Measurements from ENCODE around the gene TMEM212. TPM values are rescaled to one million over a fixed set of nuclear protein-coding genes. Genes with fewer than 3 reads are reported as not detected.

Gene TMEM212
- total and polyA plus RNA-seq, 2 of the 13 experiments (the other 11 are each of a cell fraction or from before 2014, with no cell fraction given) = not detected

- TF ChIP-seq ZNF576 (CRISPR knock-in tag; IDR thresholded peaks at IDR 0.05) (no peak), ZNF691 (CRISPR knock-in tag; IDR thresholded peaks at IDR 0.05; ENCODE audit: borderline replicate concordance, low read depth) (no peak), TCF12 (IDR thresholded peaks at IDR 0.05) (no peak), TCF12 (CRISPR knock-in tag; IDR thresholded peaks at IDR 0.05) (no peak), ARNT (IDR thresholded peaks at IDR 0.05) (no peak), THYN1 (CRISPR knock-in tag; IDR thresholded peaks at IDR 0.05; ENCODE audit: borderline replicate concordance, low read depth) (no peak), ZNF614 (CRISPR knock-in tag; IDR thresholded peaks at IDR 0.05; ENCODE audit: borderline replicate concordance) (no peak), DNMT1 (CRISPR knock-in tag; IDR thresholded peaks at IDR 0.05) (no peak), ZNF260 (CRISPR knock-in tag; IDR thresholded peaks at IDR 0.05; ENCODE audit: borderline replicate concordance, low read depth) (no peak), MTERF4 (CRISPR knock-in tag; IDR thresholded peaks at IDR 0.05) (0 out of 2 replicates have a peak, but pooled peaks have one; percentile 24), ZNF383 (CRISPR knock-in tag; IDR thresholded peaks at IDR 0.05; ENCODE audit: borderline replicate concordance) (no peak), GABPA (IDR thresholded peaks at IDR 0.05; ENCODE audit: low read depth, low read length) (no peak), GABPA (CRISPR knock-in tag; IDR thresholded peaks at IDR 0.05; ENCODE audit: low read depth) (no peak), PHF21A (CRISPR knock-in tag; IDR thresholded peaks at IDR 0.05) (0 out of 2 replicates have a peak, but pooled peaks have one; percentile 30), CBX1 (IDR thresholded peaks at IDR 0.05; ENCODE audit: low read depth) (no peak), ZNF263 (CRISPR knock-in tag; IDR thresholded peaks at IDR 0.05) (no peak), ZNF577 (CRISPR knock-in tag; IDR thresholded peaks at IDR 0.05; ENCODE audit: borderline replicate concordance, low read depth) (no peak), ZNF530 (CRISPR knock-in tag; IDR thresholded peaks at IDR 0.05; ENCODE audit: low read depth) (no peak), ZNF546 (CRISPR knock-in tag; conservative IDR thresholded peaks at IDR 0.05) (no peak), DBP (CRISPR knock-in tag; IDR thresholded peaks at IDR 0.05; ENCODE audit: not compliant biosample characterization) (no peak), NFE2L1 (CRISPR knock-in tag; IDR thresholded peaks at IDR 0.05; ENCODE audit: borderline replicate concordance) (no peak), MYNN (CRISPR knock-in tag; IDR thresholded peaks at IDR 0.05; ENCODE audit: low read depth) (no peak), RCOR2 (CRISPR knock-in tag; IDR thresholded peaks at IDR 0.05) (0 out of 2 replicates have a peak, but pooled peaks have one; percentile 39), MED8 (CRISPR knock-in tag; IDR thresholded peaks at IDR 0.05; ENCODE audit: insufficient replicate concordance) (no peak), TRIM24 (CRISPR knock-in tag; IDR thresholded peaks at IDR 0.05) (no peak), ZNF615 (CRISPR knock-in tag; IDR thresholded peaks at IDR 0.05; ENCODE audit: borderline replicate concordance) (no peak), SP140L (CRISPR knock-in tag; IDR thresholded peaks at IDR 0.05; ENCODE audit: borderline replicate concordance) (no peak), ZBTB38 (CRISPR knock-in tag; IDR thresholded peaks at IDR 0.05) (no peak), ZFP36 (IDR thresholded peaks at IDR 0.05; ENCODE audit: borderline replicate concordance, low read depth, low read length, partially characterized antibody) (no peak)
Measured at GRCh38 chr3:171825222-171825828, 17.8 kb upstream of the TMEM212 start (continued).

Measured in HepG2 (cell line).